Mesendoderm (in vitro differentiated cells): ENCODE results near the gene CALHM5. TPM values are rescaled to one million over a fixed set of nuclear protein-coding genes. Genes with fewer than 3 reads are reported as not detected.

ENCODE experiments used
- DNase-seq: peaks from one replicate; pipeline ENCODE4 v3.0.0; 2013
- H2AK5ac ChIP-seq: 2 replicates; pipeline ENCODE4 v1.6.1; 2013; ENCODE audit warnings: low read length, inconsistent platforms
- H2BK120ac ChIP-seq: 2 replicates; pipeline ENCODE4 v1.6.1; 2013; ENCODE audit warnings: low read depth, mild to moderate bottlenecking, low read length, moderate library complexity, mixed read lengths
- H2BK15ac ChIP-seq: replicated peaks from 2 replicates; pipeline ENCODE4 v1.6.1; 2013; ENCODE audit warnings: low read depth, mild to moderate bottlenecking, moderate library complexity
- H2BK5ac ChIP-seq: 2 replicates; pipeline ENCODE4 v1.6.1; 2013; ENCODE audit warnings: low read length, inconsistent platforms
- H3K18ac ChIP-seq: 2 replicates; pipeline ENCODE4 v1.6.1; 2013; ENCODE audit warnings: mild to moderate bottlenecking, low read length, mixed read lengths
- H3K23ac ChIP-seq: one replicate; pipeline ENCODE4 v1.6.1; 2013; ENCODE audit warnings: low read length
- H3K27ac ChIP-seq: 2 replicates; pipeline ENCODE4 v1.5.1; 2013; ENCODE audit warnings: low read depth, mild to moderate bottlenecking, inconsistent platforms, low read length, moderate library complexity
- H3K27me3 ChIP-seq: 2 replicates; pipeline ENCODE4 v1.6.1; 2013; ENCODE audit warnings: low read length, control low read depth, mild to moderate bottlenecking, inconsistent platforms; ENCODE audit not compliant: insufficient read depth, poor library complexity
- H3K36me3 ChIP-seq: 2 replicates; pipeline ENCODE4 v1.6.1; 2013; ENCODE audit warnings: low read length, inconsistent platforms; ENCODE audit not compliant: control insufficient read depth, insufficient read depth
- H3K4ac ChIP-seq: one replicate; pipeline ENCODE4 v1.6.1; 2013; ENCODE audit warnings: low read depth, mild to moderate bottlenecking, low read length, moderate library complexity
- H3K4me1 ChIP-seq: 2 replicates; pipeline ENCODE4 v1.6.1; 2013; ENCODE audit warnings: low read depth, low read length, inconsistent platforms; ENCODE audit not compliant: control insufficient read depth
- H3K4me2 ChIP-seq: 2 replicates; pipeline ENCODE4 v1.6.1; 2013; ENCODE audit warnings: low read length
- H3K4me3 ChIP-seq: 2 replicates; pipeline ENCODE4 v1.5.1; 2013; ENCODE audit warnings: mild to moderate bottlenecking, low read length
- H3K56ac ChIP-seq: one replicate; pipeline ENCODE4 v1.6.1; 2013; ENCODE audit warnings: low read length
- H3K79me1 ChIP-seq: 2 replicates; pipeline ENCODE4 v1.6.1; 2013; ENCODE audit warnings: low read length, inconsistent platforms
- H3K79me2 ChIP-seq: 2 replicates; pipeline ENCODE4 v1.6.1; 2013; ENCODE audit warnings: mild to moderate bottlenecking, low read length; ENCODE audit not compliant: control insufficient read depth, insufficient read depth
- H3K9ac ChIP-seq: 2 replicates; pipeline ENCODE4 v1.6.1; 2013; ENCODE audit warnings: low read length, inconsistent platforms
- H4K5ac ChIP-seq: one replicate; pipeline ENCODE4 v1.6.1; 2013; ENCODE audit warnings: low read length
- H4K8ac ChIP-seq: one replicate; pipeline ENCODE4 v1.6.1; 2013; ENCODE audit warnings: low read depth, mild to moderate bottlenecking, control low read depth, low read length, moderate library complexity
- WGBS: extraction: QIAGEN DNeasy Blood & Tissue Kit; methylation state at CpG from one replicate; pipeline ENCODE4 v1.1.7; 2013; ENCODE audit warnings: low lambda C conversion rate, missing lambda C conversion rate; ENCODE audit not compliant: insufficient coverage; ENCODE audit errors: extremely low coverage; 5-methylcytosine and 5-hydroxymethylcytosine counted together
- polyA plus RNA-seq, 2 experiments: library from polyadenylated mRNA; stranded (reverse); fragments of 200-250 nt; gene quantifications; one replicate each; pipeline ENCODE4 v1.2.3, GENCODE V29; 2013

Gene CALHM5, protein sequence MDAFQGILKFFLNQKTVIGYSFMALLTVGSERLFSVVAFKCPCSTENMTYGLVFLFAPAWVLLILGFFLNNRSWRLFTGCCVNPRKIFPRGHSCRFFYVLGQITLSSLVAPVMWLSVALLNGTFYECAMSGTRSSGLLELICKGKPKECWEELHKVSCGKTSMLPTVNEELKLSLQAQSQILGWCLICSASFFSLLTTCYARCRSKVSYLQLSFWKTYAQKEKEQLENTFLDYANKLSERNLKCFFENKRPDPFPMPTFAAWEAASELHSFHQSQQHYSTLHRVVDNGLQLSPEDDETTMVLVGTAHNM
- 0.24 TPM for polyA plus RNA-seq (2013, experiment 1 of 2)
- polyA plus RNA-seq (2013, experiment 2 of 2) = 0.25 TPM

DNA sequence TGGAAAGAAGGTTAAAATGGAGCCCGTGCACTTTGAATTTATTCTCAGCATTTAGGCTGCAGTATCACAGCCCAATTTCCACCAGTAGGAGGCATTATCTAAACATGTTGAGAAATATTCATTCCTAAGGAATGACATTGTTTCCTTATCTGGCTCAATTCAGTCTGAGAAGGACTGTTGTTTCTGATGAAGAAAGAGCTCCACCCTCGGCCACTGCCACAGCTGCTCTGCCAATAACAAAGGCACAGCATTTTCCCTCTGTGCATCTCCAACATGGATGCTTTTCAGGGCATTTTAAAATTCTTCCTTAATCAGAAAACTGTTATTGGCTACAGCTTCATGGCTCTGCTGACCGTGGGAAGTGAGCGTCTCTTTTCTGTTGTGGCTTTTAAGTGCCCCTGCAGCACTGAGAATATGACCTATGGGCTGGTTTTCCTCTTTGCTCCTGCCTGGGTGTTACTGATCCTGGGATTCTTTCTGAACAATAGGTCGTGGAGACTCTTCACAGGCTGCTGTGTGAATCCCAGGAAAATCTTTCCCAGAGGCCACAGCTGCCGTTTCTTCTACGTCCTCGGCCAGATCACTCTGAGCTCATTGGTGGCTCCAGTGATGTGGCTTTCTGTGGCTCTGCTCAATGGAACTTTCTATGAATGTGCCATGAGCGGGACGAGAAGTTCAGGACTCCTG, at the start of gene CALHM5:
TSS of gene CALHM5 (plus strand) at position 216 of the 687 bp plus-strand sequence. CDS start at position 274, 58 bp downstream.
- Histone ChIP-seq H3K18ac (no peak within 1 kb of the TSS), H3K56ac (peak within 1 kb of the TSS; percentile 74), H2BK120ac (no peak within 1 kb of the TSS), H2AK5ac (no peak within 1 kb of the TSS), H3K9ac (peak within 1 kb of the TSS; percentile 37), H2BK15ac (no peak within 1 kb of the TSS), H3K4me1 (peaks cover 2% of the 10 kb centered on the region), H3K79me1 (no peaks in the 10 kb centered on the region), H3K27me3 (no peaks in the 10 kb centered on the region), H3K27ac (peak within 1 kb of the TSS; percentile 0), H2BK5ac (peak within 1 kb of the TSS; percentile 14), H3K4ac (peak within 1 kb of the TSS; percentile 94), H3K4me2 (peak within 1 kb of the TSS; percentile 6), H3K79me2 (no peaks in the 10 kb centered on the region), H4K8ac (no peak within 1 kb of the TSS), H3K23ac (no peak within 1 kb of the TSS), H4K5ac (peak within 1 kb of the TSS; percentile 82), H3K4me3 (no peak within 1 kb of the TSS), H3K36me3 (no peaks in the 10 kb centered on the region)
- no CpG with 5 or more reads among the region's 10 CpGs for WGBS
- DNase-seq = peak; percentile 94

DNA sequence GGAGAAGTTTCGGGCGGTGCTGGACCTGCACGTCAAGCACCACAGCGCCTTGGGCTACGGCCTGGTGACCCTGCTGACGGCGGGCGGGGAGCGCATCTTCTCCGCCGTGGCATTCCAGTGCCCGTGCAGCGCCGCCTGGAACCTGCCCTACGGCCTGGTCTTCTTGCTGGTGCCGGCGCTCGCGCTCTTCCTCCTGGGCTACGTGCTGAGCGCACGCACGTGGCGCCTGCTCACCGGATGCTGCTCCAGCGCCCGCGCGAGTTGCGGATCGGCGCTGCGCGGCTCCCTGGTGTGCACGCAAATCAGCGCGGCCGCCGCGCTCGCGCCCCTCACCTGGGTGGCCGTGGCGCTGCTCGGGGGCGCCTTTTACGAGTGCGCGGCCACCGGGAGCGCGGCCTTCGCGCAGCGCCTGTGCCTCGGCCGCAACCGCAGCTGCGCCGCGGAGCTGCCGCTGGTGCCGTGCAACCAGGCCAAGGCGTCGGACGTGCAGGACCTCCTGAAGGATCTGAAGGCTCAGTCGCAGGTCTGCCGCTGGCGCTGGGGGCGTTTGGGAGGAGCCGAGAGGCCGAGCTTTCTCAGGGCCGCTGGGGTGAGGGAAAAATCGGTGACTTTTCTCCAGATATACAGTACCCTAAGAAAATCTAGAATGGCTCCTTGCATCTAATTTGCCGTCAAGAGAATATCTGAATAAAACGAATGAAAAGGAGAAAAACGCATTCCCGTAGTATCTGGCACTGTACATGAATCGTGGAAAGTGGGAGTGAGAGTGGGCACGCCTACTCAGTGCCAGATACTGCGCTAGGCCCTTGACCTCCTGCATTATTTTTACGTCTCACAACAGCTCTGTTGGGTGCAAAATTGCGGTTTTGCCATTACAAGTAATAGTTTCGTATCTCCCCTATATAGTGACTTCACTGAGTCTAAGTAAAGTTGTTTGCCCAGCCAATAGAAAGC, 49.2 kb upstream of the CALHM5 start:
- Histone ChIP-seq H2BK120ac (no peak overlapping the region), H3K18ac (no peak overlapping the region), H3K9ac (peak overlapping the region; percentile 31), H3K56ac (peak overlapping the region; percentile 61), H3K23ac (peak overlapping the region; percentile 4), H4K8ac (no peak overlapping the region), H3K4me1 (no peaks in the 10 kb centered on the region), H3K4me2 (peak overlapping the region; percentile 58), H3K79me1 (no peaks in the 10 kb centered on the region), H2AK5ac (no peak overlapping the region), H4K5ac (no peak overlapping the region), H2BK15ac (no peak overlapping the region), H3K4me3 (peak overlapping the region; percentile 4), H3K27me3 (peaks cover 7% of the 10 kb centered on the region), H3K79me2 (no peaks in the 10 kb centered on the region), H2BK5ac (no peak overlapping the region), H3K4ac (no peak overlapping the region), H3K36me3 (no peaks in the 10 kb centered on the region), H3K27ac (no peak overlapping the region)
- no CpG with 5 or more reads among the region's 84 CpGs for WGBS
- DNase-seq = peak; percentile 90

DNA sequence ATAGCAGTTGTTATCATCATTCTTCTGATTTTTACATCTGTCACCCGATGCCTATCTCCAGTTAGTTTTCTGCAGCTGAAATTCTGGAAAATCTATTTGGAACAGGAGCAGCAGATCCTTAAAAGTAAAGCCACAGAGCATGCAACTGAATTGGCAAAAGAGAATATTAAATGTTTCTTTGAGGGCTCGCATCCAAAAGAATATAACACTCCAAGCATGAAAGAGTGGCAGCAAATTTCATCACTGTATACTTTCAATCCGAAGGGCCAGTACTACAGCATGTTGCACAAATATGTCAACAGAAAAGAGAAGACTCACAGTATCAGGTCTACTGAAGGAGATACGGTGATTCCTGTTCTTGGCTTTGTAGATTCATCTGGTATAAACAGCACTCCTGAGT, 48.1 kb upstream of the CALHM5 start:
- no peak overlapping the region for H3K18ac ChIP-seq
- H3K79me1 ChIP-seq = no peaks in the 10 kb centered on the region
- no peak overlapping the region for H3K56ac ChIP-seq
- no peak overlapping the region for H4K8ac ChIP-seq
- no peak overlapping the region for H2BK15ac ChIP-seq
- no CpG with 5 or more reads among the region's 4 CpGs for WGBS
- H3K79me2 ChIP-seq = no peaks in the 10 kb centered on the region
- H3K4me2 ChIP-seq = no peak overlapping the region
- no peak overlapping the region for H3K9ac ChIP-seq
- no peak overlapping the region for H3K4me3 ChIP-seq
- DNase-seq = no peak
- no peak overlapping the region for H2BK5ac ChIP-seq
- no peak overlapping the region for H3K23ac ChIP-seq
- no peaks in the 10 kb centered on the region for H3K36me3 ChIP-seq
- H3K27ac ChIP-seq = no peak overlapping the region
- no peaks in the 10 kb centered on the region for H3K4me1 ChIP-seq
- no peak overlapping the region for H2AK5ac ChIP-seq
- H2BK120ac ChIP-seq = no peak overlapping the region
- no peak overlapping the region for H4K5ac ChIP-seq
- H3K27me3 ChIP-seq = peaks cover 7% of the 10 kb centered on the region
- no peak overlapping the region for H3K4ac ChIP-seq

DNA sequence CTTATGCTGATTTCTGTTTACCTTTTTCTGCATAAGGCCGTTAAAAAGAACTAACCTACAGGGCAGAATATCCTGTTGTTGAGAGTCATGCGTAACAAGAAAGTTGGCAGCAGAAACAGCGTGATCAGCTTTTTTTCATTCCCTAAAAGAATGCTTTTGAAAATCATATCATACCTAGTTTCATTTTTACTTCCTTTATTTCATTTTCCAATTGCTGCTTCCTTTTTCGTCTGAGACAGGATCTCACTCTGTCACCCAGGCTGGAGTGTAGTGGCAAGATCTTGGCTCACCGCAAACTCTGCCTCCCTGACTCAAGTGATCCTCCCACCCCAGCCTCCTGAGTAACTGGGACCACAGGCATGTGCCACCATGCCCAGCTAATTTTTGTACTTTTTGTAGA, 46.2 kb upstream of the CALHM5 start:
- H4K8ac ChIP-seq = no peak overlapping the region
- no peak overlapping the region for H2AK5ac ChIP-seq
- H3K9ac ChIP-seq = no peak overlapping the region
- H2BK120ac ChIP-seq = no peak overlapping the region
- WGBS = no CpG with 5 or more reads among the region's 5 CpGs
- H3K4me2 ChIP-seq = no peak overlapping the region
- H3K36me3 ChIP-seq = no peaks in the 10 kb centered on the region
- no peak overlapping the region for H2BK5ac ChIP-seq
- no peak for DNase-seq
- H3K4me1 ChIP-seq = no peaks in the 10 kb centered on the region
- H3K23ac ChIP-seq = no peak overlapping the region
- no peaks in the 10 kb centered on the region for H3K79me1 ChIP-seq
- no peak overlapping the region for H3K18ac ChIP-seq
- no peak overlapping the region for H3K4ac ChIP-seq
- H3K27me3 ChIP-seq = peaks cover 7% of the 10 kb centered on the region
- H3K4me3 ChIP-seq = no peak overlapping the region
- no peak overlapping the region for H3K27ac ChIP-seq
- no peak overlapping the region for H2BK15ac ChIP-seq
- no peak overlapping the region for H4K5ac ChIP-seq
- no peak overlapping the region for H3K56ac ChIP-seq
- H3K79me2 ChIP-seq = no peaks in the 10 kb centered on the region

DNA sequence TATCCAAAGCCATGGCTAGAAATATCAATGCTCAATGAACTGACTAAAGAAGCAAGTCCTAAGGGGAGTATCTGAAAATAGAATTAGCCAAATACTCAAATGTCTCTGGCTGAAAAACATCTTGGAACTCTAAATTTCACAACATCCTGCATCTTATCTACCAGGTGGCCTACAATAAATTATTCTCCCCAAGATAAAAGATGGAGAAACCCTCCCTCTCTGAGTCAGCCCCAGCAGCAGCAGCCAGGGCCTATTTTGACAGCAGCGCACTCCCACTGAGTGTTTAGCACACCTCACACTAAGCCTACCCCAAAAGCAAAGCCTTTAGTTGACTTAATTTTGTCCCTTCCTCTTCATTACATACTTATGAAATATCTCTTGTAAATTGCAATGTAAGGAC, 44.3 kb upstream of the CALHM5 start:
- Histone ChIP-seq H3K79me1 (no peaks in the 10 kb centered on the region), H3K9ac (no peak overlapping the region), H3K4me2 (no peak overlapping the region), H3K36me3 (no peaks in the 10 kb centered on the region), H2BK120ac (no peak overlapping the region), H3K56ac (no peak overlapping the region), H3K23ac (no peak overlapping the region), H3K79me2 (no peaks in the 10 kb centered on the region), H3K4me3 (no peak overlapping the region), H3K27me3 (peaks cover 2% of the 10 kb centered on the region), H3K4ac (no peak overlapping the region), H3K18ac (no peak overlapping the region), H4K8ac (no peak overlapping the region), H2BK15ac (no peak overlapping the region), H3K4me1 (no peaks in the 10 kb centered on the region), H2AK5ac (no peak overlapping the region), H4K5ac (no peak overlapping the region), H3K27ac (no peak overlapping the region), H2BK5ac (no peak overlapping the region)
- no CpG with 5 or more reads among the region's 1 CpG for WGBS
- DNase-seq = no peak
